Left forelimb (tissue), 1 donor: ENCODE results near the gene SCYL3.
"Not testable (repeated sequence)": the region's sequence is repeated elsewhere in the genome, so short reads cannot be mapped to it uniquely, and the experiment has no call there.

Experiments used
- DNase-seq: peaks from one replicate; pipeline ENCODE4 v3.0.0-alpha.2; 2018; ENCODE audit warnings: low spot score

SCYL3 gene

DNA sequence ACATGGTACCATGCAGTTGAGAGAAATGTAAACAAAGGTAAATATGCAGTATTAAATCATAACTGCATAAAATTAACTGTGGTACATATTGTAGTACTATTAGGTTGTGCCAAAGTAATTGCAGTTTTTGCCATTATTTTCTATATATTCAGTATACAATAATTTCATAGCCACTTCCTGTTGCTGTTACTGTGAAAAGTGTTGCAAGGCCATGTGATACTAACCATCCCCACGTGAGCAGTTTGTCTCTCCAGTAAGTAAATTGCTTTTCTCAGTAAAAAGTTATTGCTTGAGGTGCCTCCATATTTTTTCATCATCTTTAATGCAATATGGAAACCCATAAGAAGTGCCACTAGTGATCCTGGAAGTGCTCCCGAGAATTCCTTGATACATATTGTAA is 79.4 kb downstream of the SCYL3 start:
- DNase-seq: no peak

DNA sequence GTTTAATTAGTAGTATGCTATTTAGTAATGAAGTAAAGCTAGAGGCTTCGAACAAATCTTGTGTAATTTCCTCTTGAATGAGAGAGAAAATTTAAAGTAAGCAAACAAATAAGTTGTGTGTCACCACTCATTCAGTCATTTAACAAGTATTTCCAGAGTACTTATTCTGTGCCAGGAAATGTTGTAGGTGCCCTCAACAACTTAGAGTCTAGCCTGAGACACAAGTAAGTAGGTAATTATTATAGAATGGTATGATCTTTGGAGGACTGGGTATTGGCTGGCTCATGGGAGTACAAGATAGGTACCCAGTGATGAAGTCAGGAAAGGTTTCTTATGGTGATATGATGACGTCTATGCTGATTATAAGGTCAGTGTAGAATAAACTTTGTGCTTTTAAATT is 81.6 kb downstream of the SCYL3 start:
- no peak for DNase-seq

DNA sequence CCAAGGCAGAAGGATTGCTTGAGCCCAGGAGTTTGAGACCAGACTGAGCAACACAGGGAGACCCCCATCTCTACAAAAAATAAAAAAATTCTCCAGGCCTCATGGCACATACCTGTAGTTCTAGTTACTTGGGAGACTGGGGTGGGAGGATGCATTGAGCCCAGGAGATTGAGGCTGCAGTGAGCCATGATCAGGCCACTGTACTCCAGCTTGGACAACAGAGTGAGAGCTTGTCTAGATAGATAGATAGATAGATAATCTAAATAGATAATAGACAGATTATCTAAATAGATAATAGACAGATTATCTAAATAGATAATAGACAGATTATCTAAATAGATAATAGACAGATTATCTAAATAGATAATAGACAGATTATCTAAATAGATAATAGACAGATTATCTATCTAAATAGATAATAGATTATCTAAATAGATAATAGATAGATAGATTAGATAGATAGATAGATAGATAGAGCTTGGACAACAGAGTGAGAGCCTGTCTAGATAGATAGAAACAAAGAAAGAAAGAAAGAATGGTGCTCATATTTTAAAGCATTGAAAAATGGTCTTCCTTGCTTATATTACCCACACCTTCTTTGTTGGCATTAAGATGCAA is 82.2 kb downstream of the SCYL3 start:
- not testable (repeated sequence) for DNase-seq

DNA sequence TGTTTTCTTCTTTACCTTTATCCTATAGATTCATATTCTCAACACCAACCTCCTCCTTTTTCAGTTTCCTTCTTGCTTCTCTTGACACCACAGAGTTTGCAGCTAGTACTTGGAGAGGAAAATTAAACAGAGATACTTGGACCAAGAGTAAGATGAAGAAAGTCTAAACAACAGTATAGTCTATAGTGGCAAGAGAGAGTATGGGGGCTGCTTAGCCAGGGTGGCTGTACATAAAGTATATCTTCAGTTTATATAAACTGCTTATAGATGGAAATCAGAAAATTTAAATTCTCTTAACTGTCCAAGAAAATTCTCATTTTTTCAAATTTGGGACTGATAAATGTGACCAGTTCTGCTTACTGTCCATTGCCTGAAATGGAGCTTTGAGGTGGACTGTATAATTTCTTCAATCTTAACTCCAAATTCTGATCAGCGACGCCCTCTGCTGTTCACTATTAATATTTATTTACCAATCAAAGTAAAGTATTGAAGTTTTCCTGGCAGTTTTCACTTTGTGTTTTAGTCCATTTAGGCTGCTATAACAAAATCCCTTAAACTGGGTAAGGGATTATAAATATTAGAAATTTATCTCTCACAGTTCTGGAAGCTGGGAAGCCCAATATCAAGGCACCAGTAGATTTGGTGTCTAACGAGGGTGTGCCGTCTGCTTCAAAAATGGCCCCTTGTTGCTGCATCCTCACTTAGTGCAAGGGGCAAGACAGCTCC is 84.2 kb downstream of the SCYL3 start:
- no peak for DNase-seq

DNA sequence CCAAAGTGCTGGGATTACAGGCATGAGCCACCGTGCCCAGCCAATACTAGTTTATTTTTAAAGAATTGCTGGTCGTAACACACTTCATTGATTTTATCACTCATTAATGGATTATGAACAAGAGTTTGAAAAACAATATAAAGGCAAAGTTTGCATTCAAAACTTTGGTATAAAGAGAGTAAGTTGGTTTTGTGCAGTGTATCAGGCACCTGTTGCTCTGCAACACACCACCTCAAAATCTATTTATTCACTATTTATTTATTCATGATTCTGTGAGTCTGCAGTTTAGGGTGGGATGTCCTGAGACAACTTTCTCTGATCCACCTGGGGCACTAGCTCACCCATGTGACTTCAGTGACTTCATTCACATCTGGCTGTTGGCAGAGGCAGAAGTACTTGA is 88.8 kb downstream of the SCYL3 start:
- DNase-seq: no peak

DNA sequence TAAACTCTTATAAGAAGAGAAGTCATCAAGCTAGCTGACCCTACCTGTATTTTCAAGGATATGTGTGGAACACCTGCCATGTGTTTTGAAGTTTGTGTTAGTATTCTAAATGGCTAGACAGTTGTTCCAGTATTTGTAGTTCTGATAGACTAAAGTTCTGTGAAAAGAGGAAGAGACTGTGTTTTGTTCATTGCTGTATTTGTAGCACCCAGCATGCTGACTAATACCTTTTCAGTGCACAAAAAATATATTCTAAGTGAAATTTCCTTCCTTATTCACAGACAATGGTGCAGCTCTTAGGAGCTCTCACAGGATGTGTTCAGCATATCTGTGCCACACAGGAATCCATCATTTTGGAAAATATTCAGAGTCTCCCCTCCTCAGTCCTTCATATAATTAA is 90.8 kb downstream of the SCYL3 start:
- no peak for DNase-seq
